Non-pigmented ciliary epithelial cell (primary cell): ENCODE results near the gene LRMDA.

Experiments
- DNase-seq: peaks from one replicate; pipeline ENCODE4 v3.0.0-alpha.2; 2010; ENCODE audit warnings: low read depth

Gene LRMDA

GRCh38 chr10:76274933-76275332 is 843.5 kb downstream of the LRMDA start:
- DNase-seq, result no peak

DNA sequence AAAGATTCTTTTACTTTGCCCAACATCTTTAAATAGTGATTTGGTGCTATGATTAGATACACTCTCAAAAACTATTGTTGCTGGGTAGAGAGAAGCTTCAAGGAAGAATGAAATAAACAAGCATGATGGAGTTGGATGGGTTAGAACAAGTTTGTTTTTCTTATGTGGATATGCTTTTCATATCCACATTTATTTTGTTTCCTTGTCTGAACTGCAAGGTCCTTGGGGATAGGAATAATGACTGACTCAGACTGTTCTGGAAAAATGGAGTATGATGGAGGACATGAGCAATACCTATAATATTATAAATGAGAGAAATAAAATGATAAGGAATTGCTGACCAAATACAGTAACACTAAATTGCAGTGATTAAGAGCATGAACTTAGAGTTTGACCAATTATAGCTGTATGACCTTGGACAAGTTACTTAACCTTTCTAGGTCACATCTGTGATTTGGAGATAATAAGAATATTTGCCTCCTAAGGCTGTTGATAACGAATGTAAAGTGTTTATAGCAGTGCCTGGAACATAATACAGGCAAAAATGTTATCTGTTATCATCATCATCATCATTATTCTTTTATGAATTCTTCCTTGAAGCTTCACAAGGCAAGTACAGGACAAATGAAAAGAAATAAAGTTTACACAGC is 847.5 kb downstream of the LRMDA start:
- DNase-seq, result no peak

DNA sequence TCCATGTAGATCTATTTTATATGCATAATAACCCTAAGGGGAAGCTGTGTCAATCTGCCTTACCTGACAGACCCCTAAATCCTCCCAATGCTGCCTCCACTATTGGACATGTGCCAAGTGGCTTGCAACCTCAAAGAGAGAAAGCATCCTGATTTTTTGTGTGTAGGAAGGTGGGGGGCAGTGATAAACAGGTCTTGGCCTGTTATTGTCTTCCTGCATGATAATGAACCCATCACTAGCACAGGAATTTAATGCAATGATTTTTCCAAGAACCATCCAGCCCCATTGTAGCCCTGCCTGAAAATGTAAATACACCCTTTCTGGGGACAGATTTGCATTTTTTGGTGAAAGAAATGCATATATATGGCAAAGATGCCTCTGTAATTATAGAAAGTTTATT is 850.2 kb downstream of the LRMDA start:
- DNase-seq, result no peak

DNA sequence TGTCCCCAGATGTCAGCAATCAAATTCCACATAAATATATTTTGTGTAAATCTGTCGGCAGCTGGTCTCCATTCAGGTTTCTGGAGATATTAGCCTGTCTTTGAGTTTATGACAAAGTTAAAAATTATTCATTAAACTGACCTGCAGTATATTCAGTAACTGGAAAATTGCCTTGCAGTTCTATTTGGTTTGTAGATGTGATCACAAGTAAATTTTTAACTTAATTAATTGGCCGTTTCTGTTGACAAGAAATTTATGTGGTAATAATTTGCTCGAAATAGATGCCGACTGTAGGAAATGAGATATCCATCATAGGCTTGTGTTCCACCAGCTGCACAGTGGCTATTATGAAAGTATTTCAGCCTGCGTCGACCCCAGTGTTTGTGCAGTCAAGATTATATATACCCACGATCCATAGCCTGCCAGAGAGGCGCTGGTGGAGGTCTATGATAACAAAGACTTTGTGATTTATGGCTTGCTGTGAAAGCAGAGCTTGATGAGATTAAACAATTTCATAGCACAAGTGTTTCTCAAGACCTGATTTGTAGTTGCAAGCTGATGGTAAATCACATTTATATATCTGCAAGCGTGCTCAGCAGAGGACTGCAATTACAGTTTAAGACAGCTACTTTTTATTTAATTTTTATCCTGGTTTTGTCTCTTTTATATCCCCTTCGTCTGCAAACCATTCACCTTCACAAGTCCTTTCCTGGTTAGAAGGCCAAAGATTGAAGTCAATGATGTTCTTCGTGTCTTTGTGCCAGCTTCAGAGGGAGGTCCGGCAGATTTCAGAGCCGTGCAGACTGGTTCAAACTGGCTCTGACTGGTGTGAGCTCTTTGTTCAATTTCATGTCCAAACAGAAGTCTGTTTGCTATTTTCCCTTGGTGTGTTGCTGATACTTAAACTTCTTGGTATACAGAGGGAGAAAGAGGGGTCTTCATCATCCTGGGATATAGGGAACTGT is 850.9 kb downstream of the LRMDA start:
- no peak for DNase-seq

DNA sequence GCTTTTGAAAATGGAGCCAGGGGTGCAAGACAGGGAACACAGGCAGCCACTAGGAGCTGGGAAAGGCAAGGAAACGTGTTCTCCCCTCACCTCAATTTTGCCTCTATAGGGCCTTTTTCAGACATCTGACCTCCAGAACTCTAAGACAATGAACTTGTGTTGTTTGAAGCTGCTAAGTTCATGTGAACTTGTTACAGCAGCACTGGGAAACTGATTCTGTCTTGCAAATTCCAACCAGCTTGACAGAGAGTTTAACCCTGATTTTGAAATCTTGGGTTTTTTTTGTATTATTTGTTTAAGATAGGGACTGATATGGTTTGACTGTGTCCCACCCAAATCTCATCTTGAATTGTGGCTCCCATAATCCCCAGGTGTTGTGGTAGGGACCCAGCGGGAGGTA is 852.9 kb downstream of the LRMDA start:
- DNase-seq, result no peak

GRCh38 chr10:76285012-76285411 is 853.6 kb downstream of the LRMDA start:
- peak; percentile 50 for DNase-seq

- DNase-seq, result no peak
Measured at GRCh38 chr10:76285515-76285914, 854.1 kb downstream of the LRMDA start.

GRCh38 chr10:76286536-76286935 is 855.1 kb downstream of the LRMDA start:
- DNase-seq, result no peak

DNA sequence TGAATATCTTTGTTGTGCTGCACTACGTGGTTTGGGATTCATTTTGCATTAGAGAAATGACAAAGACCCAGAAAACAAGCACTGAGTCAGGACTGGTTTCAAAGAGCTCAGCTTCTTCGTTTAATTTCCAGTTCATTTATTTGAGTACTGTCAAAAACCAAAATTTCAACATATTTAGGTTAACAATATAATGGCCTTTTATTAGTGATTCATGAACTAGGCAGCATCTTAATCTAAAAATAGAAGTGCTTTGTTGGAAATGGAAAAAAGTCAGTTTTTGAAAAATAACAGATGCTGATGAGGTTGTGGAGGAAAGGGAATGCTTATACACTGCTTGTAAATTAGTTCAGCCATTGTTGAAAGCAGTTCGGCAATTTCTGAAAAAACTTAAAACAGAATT is 856.4 kb downstream of the LRMDA start:
- DNase-seq, result no peak

- DNase-seq, result no peak
Measured at GRCh38 chr10:76291175-76291574, 859.8 kb downstream of the LRMDA start.

- no peak for DNase-seq
Measured at GRCh38 chr10:76291885-76292284, 860.5 kb downstream of the LRMDA start.

DNA sequence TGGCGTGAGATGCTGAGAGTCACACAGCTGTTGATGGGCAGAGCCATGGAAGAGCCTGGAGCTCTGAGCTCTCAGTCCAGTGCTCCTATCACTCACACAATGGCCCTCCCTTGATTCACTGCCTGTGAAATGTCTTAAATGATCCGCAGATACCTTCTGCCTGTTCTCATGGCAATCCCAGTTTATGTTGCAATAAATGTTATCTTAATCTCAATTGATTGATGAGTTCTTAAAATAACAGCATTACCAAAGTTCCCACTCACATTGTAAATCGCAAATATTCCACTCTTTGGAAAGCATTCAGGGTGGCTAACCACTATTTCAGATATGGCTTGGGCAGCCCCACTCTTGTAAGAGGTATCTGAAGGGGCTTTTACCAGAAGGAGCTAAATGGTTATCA is 865.5 kb downstream of the LRMDA start:
- no peak for DNase-seq

DNA sequence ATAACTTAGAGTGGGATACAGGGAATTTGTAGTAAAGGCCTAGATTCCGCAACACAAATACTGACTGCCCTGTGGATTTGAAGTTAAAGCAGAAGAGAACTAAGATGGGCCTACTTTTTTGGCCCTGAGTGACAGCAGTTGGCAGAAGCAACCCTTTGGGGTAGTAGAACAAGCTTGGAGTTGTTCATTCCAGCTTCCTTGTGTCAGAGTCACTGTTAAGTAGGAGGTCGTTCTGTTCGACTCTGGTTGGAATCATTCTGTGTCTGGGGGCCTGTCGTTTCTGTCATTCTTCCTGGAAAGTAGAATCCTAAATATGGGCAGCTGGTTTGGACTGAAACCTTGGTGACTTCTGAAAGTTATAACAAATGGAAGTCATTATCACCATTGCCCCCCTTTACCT is 865.9 kb downstream of the LRMDA start:
- no peak for DNase-seq

DNA sequence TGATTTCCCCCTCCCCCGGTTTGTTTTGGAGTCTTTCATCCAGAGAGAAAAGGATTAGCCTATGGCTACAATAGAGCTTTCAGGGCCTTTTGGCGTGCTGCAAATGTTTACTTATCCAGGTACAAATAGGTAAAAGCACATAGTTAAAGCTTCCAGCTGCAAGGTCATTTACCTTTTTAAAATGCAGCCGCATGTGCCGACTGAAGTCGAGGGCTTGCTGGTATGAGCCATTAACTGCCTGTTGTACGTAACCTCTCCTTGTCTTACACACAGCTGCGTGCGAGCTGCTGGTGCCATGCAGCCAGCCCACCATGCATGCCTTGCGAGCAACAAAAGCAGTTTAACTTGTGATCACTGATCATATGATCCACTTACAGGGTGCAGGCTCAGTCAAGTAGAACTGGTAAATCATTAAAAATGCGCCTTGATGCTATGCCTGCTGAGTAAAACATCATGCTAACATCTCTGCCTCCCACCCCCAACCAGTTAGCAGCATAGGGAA is 866.4 kb downstream of the LRMDA start:
- DNase-seq, result no peak

- DNase-seq, result no peak
Measured at GRCh38 chr10:76298329-76298728, 866.9 kb downstream of the LRMDA start.

- no peak for DNase-seq
Measured at GRCh38 chr10:76299501-76299900, 868.1 kb downstream of the LRMDA start.

GRCh38 chr10:76301211-76301610 is 869.8 kb downstream of the LRMDA start:
- DNase-seq, result no peak

GRCh38 chr10:76301950-76302349 is 870.5 kb downstream of the LRMDA start:
- DNase-seq, result no peak

DNA sequence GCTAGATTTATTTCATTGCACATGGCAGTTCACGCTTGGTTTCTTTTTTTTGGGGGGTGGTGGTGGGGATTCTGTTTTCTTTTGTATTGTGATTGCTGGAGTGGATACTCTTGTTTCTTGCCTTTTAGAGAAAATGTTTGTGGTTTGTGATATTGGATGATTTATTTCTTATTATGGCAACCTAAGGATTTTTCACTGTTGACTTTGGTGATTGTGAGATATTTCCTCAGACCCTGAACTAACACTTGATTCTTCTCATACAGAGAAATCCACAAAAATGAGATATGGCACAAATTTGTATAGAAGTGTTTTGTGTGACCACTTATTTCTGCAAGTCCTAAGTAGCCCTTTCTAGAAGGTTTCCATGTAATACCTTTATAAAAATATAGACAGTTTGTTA is 871.1 kb downstream of the LRMDA start:
- DNase-seq, result no peak

DNA sequence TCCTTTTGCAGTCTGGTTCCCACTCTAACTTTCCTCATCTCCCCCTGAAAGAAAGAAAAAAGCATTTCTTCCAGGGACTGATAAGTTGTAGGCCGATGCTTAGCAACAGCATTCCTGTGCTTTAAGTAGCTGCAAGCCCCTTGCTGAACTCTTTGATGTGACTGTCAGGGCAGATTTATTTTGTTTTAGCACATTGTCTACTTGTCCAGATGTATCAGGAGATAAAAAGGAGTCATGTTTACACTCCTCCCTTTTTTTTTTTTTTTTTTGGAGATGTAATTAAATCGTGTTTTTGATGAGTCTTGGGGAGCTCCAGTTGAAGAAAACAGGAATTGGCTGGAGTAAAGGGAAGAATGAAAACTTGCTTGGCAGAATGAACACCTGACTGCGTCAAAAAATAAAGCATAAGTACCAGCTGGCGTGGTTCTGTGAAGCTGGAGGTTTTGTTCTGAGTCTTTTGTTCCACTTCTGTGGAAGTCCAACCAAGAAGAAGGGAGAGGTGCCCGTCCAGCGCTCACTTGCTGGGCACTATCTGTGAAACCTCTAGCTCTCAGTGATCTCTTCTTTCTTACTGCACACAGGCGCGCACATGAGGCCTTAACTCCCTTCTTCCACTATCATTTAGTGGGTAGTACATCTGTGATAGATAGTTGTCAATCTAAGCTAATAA is 871.7 kb downstream of the LRMDA start:
- DNase-seq, result no peak

DNA sequence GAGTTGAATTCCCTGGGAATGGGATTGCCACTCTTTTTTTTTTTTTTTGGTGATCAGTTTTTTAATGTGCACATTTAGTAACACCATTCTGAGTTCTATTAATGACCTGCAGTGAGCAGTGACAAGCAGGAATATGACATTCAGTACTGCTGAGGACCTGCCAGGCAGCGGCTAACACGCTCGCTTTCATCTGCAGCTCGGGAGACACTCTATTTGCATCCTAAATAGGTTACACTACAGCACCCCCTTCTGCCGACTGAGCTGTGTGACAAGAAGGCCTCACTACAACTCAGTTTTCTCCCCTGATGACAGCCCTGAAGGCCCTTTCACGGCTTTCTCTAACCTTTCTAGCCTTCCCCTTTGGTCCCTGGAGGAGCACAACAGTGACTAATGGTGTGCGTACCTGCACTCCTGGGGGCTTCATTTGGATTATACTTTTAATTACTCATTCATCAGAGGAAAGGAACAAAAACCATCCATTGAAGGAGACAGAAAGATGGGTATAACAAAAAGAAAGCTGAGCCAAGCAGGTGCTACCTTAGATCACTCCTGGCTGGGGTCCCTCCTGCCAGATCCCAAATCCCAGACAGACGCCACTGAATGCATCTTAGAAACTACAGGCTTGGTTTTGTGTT is 872.4 kb downstream of the LRMDA start:
- DNase-seq, result no peak

- no peak for DNase-seq
Measured at GRCh38 chr10:76305930-76306615, 874.6 kb downstream of the LRMDA start.
